HL-60/S4 treated with retinoic acid at 250 ng/mL for 4 days and 3 days (cell line): Measurements from ENCODE around the gene MDM4.
"Not testable (repeated sequence)": the region's sequence is repeated elsewhere in the genome, so short reads cannot be mapped to it uniquely, and the experiment has no call there.

Experiments used
- in situ Hi-C: fragments of 300-500 bp; cut with MboI; formaldehyde crosslinking; loops from 2 replicates; pipeline ENCODE4 v1.7.0; 2022; ENCODE audit warnings: low sequenced_read_pairs

MDM4 gene

GRCh38 chr1:204516180-204516879, at the start of gene MDM4:
MDM4 (plus strand) TSS chr1:204516406; CDS start chr1:204525519, 9,113 bp downstream.
- in situ Hi-C loops: no loop called here

GRCh38 chr1:204466416-204467405, 49.5 kb upstream of the MDM4 start:
- in situ Hi-C loops: no loop called here

GRCh38 chr1:204468206-204468605, 48.0 kb upstream of the MDM4 start:
- in situ Hi-C loops: no loop called here

GRCh38 chr1:204468766-204469302, 47.4 kb upstream of the MDM4 start:
- in situ Hi-C loops: no loop called here

GRCh38 chr1:204469304-204469703, 46.9 kb upstream of the MDM4 start:
- in situ Hi-C loops: no loop called here

GRCh38 chr1:204471687-204472086, 44.5 kb upstream of the MDM4 start:
- in situ Hi-C loops: no loop called here

- in situ Hi-C loops: no loop called here
Measured at GRCh38 chr1:204472660-204473059, 43.5 kb upstream of the MDM4 start.

- in situ Hi-C loops: no loop called here
Measured at GRCh38 chr1:204473400-204473965, 42.7 kb upstream of the MDM4 start.

GRCh38 chr1:204475656-204476432, 40.4 kb upstream of the MDM4 start:
- in situ Hi-C loops: no loop called here

- in situ Hi-C loops: no loop called here
Measured at GRCh38 chr1:204476563-204476962, 39.6 kb upstream of the MDM4 start.

GRCh38 chr1:204477036-204477740, 39.0 kb upstream of the MDM4 start:
- in situ Hi-C loops: no loop called here

GRCh38 chr1:204478172-204478899, 37.9 kb upstream of the MDM4 start:
- in situ Hi-C loops: no loop called here

GRCh38 chr1:204478921-204479320, 37.3 kb upstream of the MDM4 start:
- in situ Hi-C loops: no loop called here

- in situ Hi-C loops: no loop called here
Measured at GRCh38 chr1:204479387-204480136, 36.6 kb upstream of the MDM4 start.

GRCh38 chr1:204480515-204480914, 35.7 kb upstream of the MDM4 start:
- in situ Hi-C loops: no loop called here

GRCh38 chr1:204483791-204484190, 32.4 kb upstream of the MDM4 start:
- in situ Hi-C loops: no loop called here

- in situ Hi-C loops: not testable (repeated sequence)
Measured at GRCh38 chr1:204486513-204487255, 29.5 kb upstream of the MDM4 start.

- in situ Hi-C loops: no loop called here
Measured at GRCh38 chr1:204487256-204487615, 29.0 kb upstream of the MDM4 start.
